ENCODE data around the gene KIFC3. TPM values are rescaled to one million over a fixed set of nuclear protein-coding genes. Genes with fewer than 3 reads are reported as not detected.

KIFC3 gene
- total and polyA plus RNA-seq, 2 donors from 2014 or later, result 74.9 to 109 TPM

- H3K9ac ChIP-seq (ENCODE audit: low read length in 3 of 3), result no peak overlapping the region
- no peak overlapping the region for H3K27ac ChIP-seq (ENCODE audit: low read depth in 2 of 2, low read length in 2 of 2)
- DNase-seq (peak in 1 of 5 donors; percentile 75), FAIRE-seq (no peak)
- H3K27me3 ChIP-seq (ENCODE audit: control insufficient read depth, insufficient read depth, low read length), result no peaks in the 10 kb centered on the region
- H3K4me1 ChIP-seq (ENCODE audit: control insufficient read depth in 2 of 3, insufficient read depth in 2 of 3, low read depth in 1 of 3, low read length in 3 of 3), result peaks cover 0 to 3% (median 0%) of the 10 kb centered on the region in 3 donors
- H3K9me3 ChIP-seq (ENCODE audit: control insufficient read depth in 2 of 3, insufficient read depth in 1 of 3, low read length in 3 of 3), result no peaks in the 10 kb centered on the region
- intact Hi-C loops (cut with DNase I), result loop anchor here (5.0 kb wide), 1 partner anchor 108 kb away; no protein-coding TSS in a partner anchor
- H3K36me3 ChIP-seq (ENCODE audit: control insufficient read depth in 2 of 3, insufficient read depth in 3 of 3, low read length in 3 of 3), result peaks cover 0 to 32% (median 11%) of the 10 kb centered on the region in 3 donors
- H3K4me3 ChIP-seq (ENCODE audit: low read length in 3 of 3), result no peak overlapping the region
- TF ChIP-seq CTCF (IDR thresholded peaks at IDR 0.05; ENCODE audit: borderline replicate concordance, extremely low read depth, insufficient read depth), result no peak
Measured at GRCh38 chr16:57759131-57759530, 43.2 kb downstream of the KIFC3 start.

GRCh38 chr16:57758331-57759117 lies 43.8 kb downstream of the KIFC3 start:
- H3K4me3 ChIP-seq (ENCODE audit: low read length in 3 of 3), result no peak overlapping the region
- TF ChIP-seq CTCF (IDR thresholded peaks at IDR 0.05; ENCODE audit: borderline replicate concordance, extremely low read depth, insufficient read depth), result no peak
- no peaks in the 10 kb centered on the region for H3K27me3 ChIP-seq (ENCODE audit: control insufficient read depth, insufficient read depth, low read length)
- FAIRE-seq, result no peak
- peaks cover 0 to 3% (median 0%) of the 10 kb centered on the region in 3 donors for H3K4me1 ChIP-seq (ENCODE audit: control insufficient read depth in 2 of 3, insufficient read depth in 2 of 3, low read depth in 1 of 3, low read length in 3 of 3)
- peak in 1 of 5 donors; percentile 74 for DNase-seq
- no peak overlapping the region for H3K9ac ChIP-seq (ENCODE audit: low read length in 3 of 3)
- intact Hi-C loops (cut with DNase I), result loop anchor here (5.0 kb wide), 1 partner anchor 109 kb away; no protein-coding TSS in a partner anchor
- peaks cover 0 to 27% (median 11%) of the 10 kb centered on the region in 3 donors for H3K36me3 ChIP-seq (ENCODE audit: control insufficient read depth in 2 of 3, insufficient read depth in 3 of 3, low read length in 3 of 3)
- no peak overlapping the region for H3K27ac ChIP-seq (ENCODE audit: low read depth in 2 of 2, low read length in 2 of 2)
- no peaks in the 10 kb centered on the region for H3K9me3 ChIP-seq (ENCODE audit: control insufficient read depth in 2 of 3, insufficient read depth in 1 of 3, low read length in 3 of 3)

GRCh38 chr16:57757883-57758282 lies 44.4 kb downstream of the KIFC3 start:
- TF ChIP-seq CTCF (IDR thresholded peaks at IDR 0.05; ENCODE audit: borderline replicate concordance, extremely low read depth, insufficient read depth), result no peak
- intact Hi-C loops (cut with DNase I), result loop anchor here (5.0 kb wide), 1 partner anchor 109 kb away; no protein-coding TSS in a partner anchor
- Histone ChIP-seq H3K27ac (ENCODE audit: low read depth in 2 of 2, low read length in 2 of 2) (no peak overlapping the region), H3K27me3 (ENCODE audit: control insufficient read depth, insufficient read depth, low read length) (no peaks in the 10 kb centered on the region), H3K4me1 (ENCODE audit: control insufficient read depth in 2 of 3, insufficient read depth in 2 of 3, low read depth in 1 of 3, low read length in 3 of 3) (peaks cover 0 to 3% (median 0%) of the 10 kb centered on the region in 3 donors), H3K9ac (ENCODE audit: low read length in 3 of 3) (no peak overlapping the region), H3K9me3 (ENCODE audit: control insufficient read depth in 2 of 3, insufficient read depth in 1 of 3, low read length in 3 of 3) (no peaks in the 10 kb centered on the region), H3K36me3 (ENCODE audit: control insufficient read depth in 2 of 3, insufficient read depth in 3 of 3, low read length in 3 of 3) (peaks cover 0 to 20% (median 9%) of the 10 kb centered on the region in 3 donors), H3K4me3 (ENCODE audit: low read length in 3 of 3) (no peak overlapping the region)
- no peak for FAIRE-seq
- DNase-seq, result no peak

Measured in kidney (tissue), 14 donors.